Measurements from ENCODE around the gene HMGCS1. TPM values are rescaled to one million over a fixed set of nuclear protein-coding genes. Genes with fewer than 3 reads are reported as not detected.

Gene HMGCS1
- total and polyA plus RNA-seq, 2 of the 13 experiments (the other 11 are each of a cell fraction or from before 2014, with no cell fraction given) = 56.8 to 318 TPM

GRCh38 chr5:43348207-43348606, 35.0 kb upstream of the HMGCS1 start (continued):
- TF ChIP-seq FOXP4 (CRISPR knock-in tag; IDR thresholded peaks at IDR 0.05) = peak; percentile 70
- TF ChIP-seq RXRA (CRISPR knock-in tag; IDR thresholded peaks at IDR 0.05) = no peak
- TF ChIP-seq U2AF1 (optimal IDR thresholded peaks at IDR 0.05; ENCODE audit: low read depth, low read length) = no peak
- no peak for TF ChIP-seq ZNF660 (CRISPR knock-in tag; IDR thresholded peaks at IDR 0.05; ENCODE audit: borderline replicate concordance, low read depth)
- TF ChIP-seq MIER2 (CRISPR knock-in tag; IDR thresholded peaks at IDR 0.05) = no peak
- TF ChIP-seq ZNF17 (CRISPR knock-in tag; IDR thresholded peaks at IDR 0.05) = no peak
- TF ChIP-seq ARNTL (CRISPR knock-in tag; IDR thresholded peaks at IDR 0.05) = no peak
- no peak for TF ChIP-seq ZUFSP (CRISPR knock-in tag; IDR thresholded peaks at IDR 0.05; ENCODE audit: borderline replicate concordance)
- TF ChIP-seq ZNF501 (CRISPR knock-in tag; IDR thresholded peaks at IDR 0.05) = no peak
- TF ChIP-seq HMGXB3 (CRISPR knock-in tag; IDR thresholded peaks at IDR 0.05; ENCODE audit: borderline replicate concordance) = no peak
- no peak for TF ChIP-seq ZNF451 (CRISPR knock-in tag; IDR thresholded peaks at IDR 0.05)
- TF ChIP-seq PRDM10 (CRISPR knock-in tag; IDR thresholded peaks at IDR 0.05; ENCODE audit: low read depth) = no peak
- no peak for TF ChIP-seq ZBTB7A (CRISPR knock-in tag; IDR thresholded peaks at IDR 0.05)
- no peak for TF ChIP-seq ELF1 (CRISPR knock-in tag; IDR thresholded peaks at IDR 0.05)
- no peak for TF ChIP-seq JUNB (CRISPR knock-in tag; IDR thresholded peaks at IDR 0.05; ENCODE audit: borderline replicate concordance)
- no peak for TF ChIP-seq CCDC6 (CRISPR knock-in tag; IDR thresholded peaks at IDR 0.05)
- TF ChIP-seq ZBTB3 (CRISPR knock-in tag; IDR thresholded peaks at IDR 0.05; ENCODE audit: borderline replicate concordance, low read depth) = no peak
- TF ChIP-seq ZNF772 (CRISPR knock-in tag; IDR thresholded peaks at IDR 0.05) = no peak
- TF ChIP-seq MXD3 (CRISPR knock-in tag; IDR thresholded peaks at IDR 0.05) = no peak
